HG03159 (cell line): ENCODE data around the gene FAM174C.

Experiments used
- ATAC-seq: cut with Tn5 transposase; IDR thresholded peaks from one replicate; pipeline ENCODE4 v1.9.1; 2021; ENCODE audit warnings: mild to moderate bottlenecking, moderate library complexity; ENCODE audit not compliant: unreplicated experiment

FAM174C gene

GRCh38 chr19:1284293-1284978 lies 9.1 kb downstream of the FAM174C start:
- ATAC-seq, result no peak

DNA sequence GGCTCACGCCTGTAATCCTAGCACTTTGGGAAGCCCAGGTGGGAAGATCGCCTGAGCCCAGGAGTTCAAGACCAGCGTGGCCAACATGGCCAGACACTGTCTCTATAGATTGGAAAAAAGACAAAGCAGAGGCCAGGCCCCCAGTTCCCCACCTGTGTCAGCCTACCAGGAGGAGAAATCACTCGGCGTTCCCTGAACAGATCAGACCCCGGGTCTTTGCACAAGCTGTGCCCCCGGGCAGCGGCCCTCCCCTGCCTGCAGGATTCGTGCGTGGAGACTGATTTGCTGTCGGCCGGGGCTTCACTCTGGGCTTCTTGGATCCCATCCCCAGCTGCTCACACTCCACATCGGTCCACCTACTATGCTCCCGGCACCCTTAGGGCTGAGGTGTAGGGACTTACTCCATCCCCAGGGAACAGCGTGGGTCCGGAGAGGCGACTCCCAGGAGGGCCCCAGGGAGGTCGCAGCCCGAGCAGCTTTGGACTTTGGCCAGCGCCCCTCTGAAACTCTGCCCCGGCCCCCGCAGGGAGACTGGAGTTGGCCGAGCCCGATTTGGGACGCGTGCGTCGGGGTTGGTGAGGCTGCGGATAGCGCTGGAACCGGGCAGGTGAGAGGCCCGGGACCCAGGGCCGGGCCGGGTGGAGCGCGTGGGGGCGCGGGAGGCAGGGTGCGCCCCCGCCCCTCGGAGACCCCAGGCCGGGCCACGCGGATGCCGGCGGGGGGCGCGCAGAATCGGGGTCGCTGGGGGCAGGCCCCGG lies 9.8 kb downstream of the FAM174C start:
- no peak for ATAC-seq

- no peak for ATAC-seq
These were observed 10.5 kb downstream of the FAM174C start, which contains the start of gene EFNA2 for GRCh38 chr19:1285737-1286360. Gene EFNA2, plus strand, starts transcription at chr19:1285873. Its CDS starts 296 bp downstream, at chr19:1286169.

- ATAC-seq, result no peak
These were observed 11.4 kb downstream of the FAM174C start for GRCh38 chr19:1286487-1287353.

DNA sequence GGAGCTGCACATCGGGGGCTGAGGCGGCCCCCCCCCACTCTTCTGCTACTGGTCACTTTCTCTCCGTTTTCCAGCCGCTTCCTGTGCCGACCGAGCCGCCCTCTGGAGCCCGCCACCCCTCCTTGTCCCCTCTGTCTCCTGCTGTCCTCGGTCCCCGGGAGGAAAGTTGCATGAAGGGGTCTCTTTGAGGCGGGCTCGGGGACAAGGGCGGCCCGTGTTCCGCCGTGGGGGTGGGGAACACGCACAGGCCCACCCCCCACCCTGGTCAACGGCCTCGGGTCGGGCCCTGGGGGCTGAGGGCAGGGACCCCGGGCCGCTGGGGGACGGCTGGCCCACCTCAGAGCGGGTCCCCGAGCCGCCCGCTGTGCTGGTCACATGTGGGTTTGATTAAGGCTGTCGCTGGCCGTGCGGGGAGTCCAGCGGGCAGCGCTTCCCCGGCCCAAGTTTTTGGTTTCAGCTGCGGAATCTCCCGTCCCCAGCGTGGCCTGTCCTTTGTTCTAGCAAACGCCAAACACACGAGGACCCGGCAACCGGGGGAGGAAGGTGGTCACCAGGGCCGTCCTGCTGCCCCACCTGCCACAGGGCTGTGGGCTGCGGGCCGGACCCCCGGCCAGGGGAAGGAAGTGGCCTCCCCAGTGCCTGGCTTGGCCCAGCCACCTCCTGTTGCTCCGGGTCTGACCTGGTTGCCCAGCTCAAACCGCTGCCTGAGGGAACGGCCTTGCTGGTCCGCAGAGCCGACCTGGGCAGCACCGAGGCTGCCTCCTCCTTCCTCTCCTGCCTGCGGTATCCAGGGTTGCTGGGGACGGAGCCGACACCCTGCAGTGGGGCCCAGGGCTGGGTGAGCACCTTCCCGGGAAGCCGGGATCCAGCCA lies 12.3 kb downstream of the FAM174C start:
- ATAC-seq, result no peak

DNA sequence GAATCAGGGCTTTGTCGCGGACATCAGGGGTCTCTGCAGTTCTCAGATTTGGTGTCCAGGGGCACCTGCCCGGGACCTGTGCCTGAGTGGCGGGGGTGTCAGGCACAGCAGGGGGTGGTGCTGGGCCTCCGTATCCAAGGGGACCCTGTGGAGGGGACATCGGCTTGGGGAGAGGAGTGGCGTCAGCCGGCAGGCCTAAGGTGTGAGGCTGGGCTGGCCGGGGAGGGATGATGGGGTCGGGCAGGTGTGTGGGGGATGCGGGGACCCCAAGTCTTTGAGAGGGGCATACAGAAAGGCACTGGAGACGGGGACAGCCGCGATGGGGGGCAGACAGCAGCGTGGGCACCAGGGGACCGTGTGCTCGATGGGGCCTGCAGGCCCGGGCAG lies 12.9 kb downstream of the FAM174C start:
- ATAC-seq, result no peak

DNA sequence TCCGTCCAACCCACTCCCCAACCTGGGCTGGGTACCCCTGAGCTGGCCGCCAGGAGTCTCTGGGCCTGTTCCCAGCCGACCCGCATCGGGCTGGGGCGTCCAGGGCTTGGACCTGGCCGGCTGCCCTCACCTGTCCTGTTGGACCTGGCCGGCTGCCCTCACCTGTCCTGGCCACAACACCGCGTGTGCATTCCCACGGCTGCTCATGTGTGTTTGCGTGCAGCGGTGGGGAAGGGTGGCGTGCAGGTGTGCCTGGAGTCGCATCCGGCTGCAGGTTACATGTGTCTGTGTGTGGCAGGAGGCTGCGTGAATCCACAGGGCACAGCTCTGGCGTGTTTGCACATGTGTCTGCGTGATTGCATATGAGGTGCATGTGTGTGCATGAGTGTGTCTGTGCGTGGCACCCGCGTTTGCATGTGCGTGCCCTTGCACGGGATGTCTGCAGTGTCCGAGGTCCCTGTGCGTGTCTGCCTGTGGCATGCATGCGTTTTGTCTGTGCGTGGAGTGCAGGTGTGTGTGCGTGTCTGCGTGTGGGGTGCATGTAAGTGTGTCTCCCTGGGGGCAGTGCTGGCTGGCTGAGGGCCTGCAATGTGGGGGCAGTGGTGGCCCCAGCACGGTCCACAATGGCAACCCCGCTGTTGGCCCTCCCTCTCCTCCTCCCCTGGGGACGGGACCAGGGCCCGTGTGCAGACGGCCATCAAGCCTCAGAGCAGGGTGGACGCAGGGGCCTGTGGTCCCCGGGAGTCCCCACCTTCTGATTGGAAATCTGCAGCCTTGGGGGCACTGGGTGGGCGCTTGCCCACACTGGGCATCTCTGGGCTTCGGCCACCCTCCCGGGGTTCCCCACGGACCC lies 13.7 kb downstream of the FAM174C start:
- ATAC-seq, result no peak

- ATAC-seq, result no peak
These were observed 14.3 kb downstream of the FAM174C start for GRCh38 chr19:1289686-1290025.

DNA sequence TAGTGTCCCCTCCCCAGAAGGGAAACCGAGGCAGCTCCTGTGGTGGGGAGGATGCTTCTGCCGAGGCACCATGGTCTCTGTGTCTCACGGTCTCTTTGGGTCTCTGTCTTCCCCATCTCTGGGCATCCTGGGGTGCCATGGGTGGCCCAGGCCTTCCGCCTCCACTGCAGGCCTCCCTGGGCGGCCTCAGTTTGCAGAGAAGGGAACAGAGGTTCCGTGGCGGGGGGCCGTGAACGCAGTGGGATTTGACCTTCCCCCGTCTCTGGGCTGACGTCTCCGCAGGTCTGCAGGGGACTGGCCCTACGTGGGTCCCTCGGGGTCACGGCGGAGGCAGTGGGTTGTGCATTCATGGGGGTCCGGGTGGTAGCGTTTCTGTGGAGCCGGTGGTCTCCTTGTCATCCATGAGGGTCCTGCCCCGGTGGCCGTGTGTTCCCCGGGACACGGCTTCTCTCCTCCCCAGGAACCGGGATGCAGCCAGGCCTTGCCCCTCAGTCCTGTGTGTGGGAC lies 14.9 kb downstream of the FAM174C start:
- ATAC-seq, result no peak

- ATAC-seq, result no peak
These were observed 15.6 kb downstream of the FAM174C start for GRCh38 chr19:1290703-1291651.

DNA sequence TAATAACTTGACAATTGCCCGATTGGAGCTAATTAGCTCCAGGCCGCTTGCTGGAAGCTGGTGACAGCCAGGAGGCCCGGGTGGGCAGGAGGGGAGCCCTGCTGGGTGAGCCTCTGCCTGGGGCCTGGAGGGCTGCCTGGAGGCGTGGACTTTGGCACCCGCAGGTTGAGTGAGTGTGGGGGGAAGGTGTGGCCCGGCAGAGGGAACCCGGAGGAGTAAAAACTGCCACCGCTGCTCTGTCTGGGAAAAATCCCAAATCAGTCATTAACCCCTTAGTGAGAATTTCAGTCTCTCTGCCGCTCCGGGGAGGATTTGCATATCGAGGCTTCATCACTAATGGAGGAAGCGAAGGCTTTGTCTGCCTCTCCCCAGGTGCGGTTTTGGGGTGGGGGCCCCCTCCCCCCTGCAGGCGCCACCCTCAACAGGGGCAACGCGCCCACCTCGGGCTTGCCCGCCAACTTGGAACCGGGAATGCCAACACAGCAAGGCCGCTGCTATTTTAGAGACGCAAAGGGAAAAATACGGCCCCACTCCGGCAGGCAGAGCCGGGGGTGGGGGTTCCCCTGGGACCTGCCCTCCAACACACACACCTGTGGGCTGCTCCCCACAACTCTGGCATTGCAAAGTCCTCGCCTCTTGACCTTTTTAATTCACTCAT lies 16.6 kb downstream of the FAM174C start:
- no peak for ATAC-seq

DNA sequence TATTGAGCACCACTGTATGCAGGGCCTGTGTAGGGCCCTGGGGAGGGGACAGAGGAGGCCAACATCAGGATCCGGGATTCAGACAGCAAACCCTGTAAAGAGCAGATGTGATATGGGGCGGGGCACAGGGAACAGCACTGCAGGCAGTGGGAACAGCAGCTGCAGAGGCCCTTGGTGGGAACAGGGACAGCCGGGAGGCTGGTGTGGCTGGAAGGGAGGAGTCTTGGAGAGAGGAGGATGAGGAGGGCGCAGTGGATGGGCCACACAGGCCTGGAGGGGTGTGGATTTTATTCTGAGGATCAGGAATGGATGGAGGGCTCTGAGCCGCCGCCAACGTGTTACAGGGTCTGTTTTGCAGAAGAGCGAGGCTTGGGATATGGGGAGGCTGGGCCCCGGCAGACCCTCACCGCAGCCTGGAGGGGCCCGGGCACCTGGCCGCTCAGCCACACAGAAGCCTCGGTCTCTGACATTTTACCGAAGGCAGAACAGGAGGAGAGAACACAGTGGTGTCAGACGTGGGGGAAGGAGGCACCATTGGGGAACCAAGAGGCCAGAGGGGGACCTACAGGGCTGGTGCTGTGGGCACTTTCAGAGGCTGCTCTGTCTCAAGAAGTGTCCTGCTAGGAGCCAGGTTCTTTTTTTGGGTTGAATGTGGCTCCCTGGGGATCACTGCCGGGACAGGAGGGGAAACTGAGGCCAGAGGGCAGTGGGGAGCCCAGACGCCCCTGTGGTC lies 17.3 kb downstream of the FAM174C start:
- ATAC-seq, result no peak

DNA sequence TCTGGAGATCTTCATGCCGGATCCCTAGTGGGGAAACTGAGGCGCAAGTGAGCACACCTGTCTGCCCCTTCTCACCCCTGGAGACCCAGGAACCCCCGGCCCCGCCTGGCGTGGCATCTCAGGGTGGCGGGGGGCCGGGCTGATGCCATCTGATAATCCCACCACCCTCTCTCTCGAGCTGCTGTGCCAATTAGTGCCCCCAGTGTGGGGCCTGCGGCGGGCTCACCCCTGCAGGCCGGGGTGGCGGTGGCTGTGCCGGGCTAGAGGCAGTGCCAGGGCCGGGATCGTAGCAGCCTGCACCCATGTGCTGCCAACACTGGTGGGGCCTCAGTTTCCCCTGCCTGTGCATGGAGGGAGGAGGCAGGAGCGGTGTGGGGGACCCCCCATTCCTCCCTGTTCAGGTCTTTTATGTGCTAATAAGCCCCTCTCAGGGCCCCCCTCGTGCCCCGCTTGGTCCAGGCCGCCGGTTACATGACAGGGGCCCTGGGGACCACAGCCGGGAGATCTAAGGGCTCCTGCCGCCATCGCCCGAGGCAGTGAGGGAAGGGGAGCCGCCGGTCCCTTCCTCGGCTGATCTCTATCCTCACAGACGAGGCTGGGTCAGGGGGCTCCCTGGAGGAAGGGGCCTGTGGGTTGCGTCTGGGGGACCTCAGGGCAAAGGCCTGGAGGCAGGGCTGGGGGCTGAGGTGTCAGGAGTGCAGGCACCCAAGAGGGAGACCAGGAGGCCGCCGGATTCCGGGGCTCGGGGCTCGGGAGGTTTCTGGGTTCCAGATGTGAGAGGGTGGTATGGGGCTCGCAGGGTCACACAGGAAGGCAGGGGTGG lies 18.7 kb downstream of the FAM174C start:
- ATAC-seq, result no peak

- ATAC-seq, result no peak
These were observed 19.4 kb downstream of the FAM174C start for GRCh38 chr19:1294688-1295087.

DNA sequence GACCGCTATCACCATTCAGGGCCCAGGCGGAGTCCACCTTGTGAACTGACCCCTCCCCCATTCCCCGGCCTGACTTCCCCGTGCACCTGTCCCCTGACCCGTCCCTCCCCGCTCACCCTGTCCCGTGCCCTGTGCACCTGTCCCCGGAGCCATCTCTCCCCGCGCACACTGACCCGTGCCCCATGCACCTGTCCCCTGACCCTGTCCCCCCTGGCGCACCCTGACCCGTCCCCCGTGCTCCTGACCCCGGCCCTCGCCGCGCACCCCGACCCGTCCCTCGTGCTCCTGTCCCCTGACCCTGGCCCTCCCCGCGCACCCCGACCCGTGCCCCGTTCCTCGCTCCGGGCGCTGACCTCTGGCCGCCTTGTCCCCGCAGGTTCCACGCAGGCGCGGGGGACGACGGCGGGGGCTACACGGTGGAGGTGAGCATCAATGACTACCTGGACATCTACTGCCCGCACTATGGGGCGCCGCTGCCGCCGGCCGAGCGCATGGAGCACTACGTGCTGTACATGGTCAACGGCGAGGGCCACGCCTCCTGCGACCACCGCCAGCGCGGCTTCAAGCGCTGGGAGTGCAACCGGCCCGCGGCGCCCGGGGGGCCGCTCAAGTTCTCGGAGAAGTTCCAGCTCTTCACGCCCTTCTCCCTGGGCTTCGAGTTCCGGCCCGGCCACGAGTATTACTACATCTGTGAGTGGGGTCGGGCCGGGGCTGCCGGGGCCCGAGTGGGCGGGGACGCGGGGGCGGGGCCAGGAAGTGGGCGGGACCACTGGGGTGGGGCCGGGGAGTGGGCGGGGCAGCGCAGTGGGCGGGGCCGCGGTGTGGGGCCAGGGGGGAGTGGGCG lies 20.1 kb downstream of the FAM174C start:
- no peak for ATAC-seq
